Neural cell (in vitro differentiated cells): ENCODE measurements around the gene CCDC85C.

Experiments used
- CTCF ChIP-seq: fragments of 450-650 bp; IDR thresholded peaks from 2 replicates; pipeline ENCODE4 v1.5.1; 2014; ENCODE audit warnings: antibody characterized with exemption, mild to moderate bottlenecking, moderate library complexity; ENCODE audit not compliant: poor library complexity, severe bottlenecking
- EP300 ChIP-seq: fragments of 450-650 bp; conservative IDR thresholded peaks from 2 replicates; pipeline ENCODE4 v1.6.1; 2014; ENCODE audit warnings: antibody characterized with exemption, mild to moderate bottlenecking, moderate library complexity; ENCODE audit not compliant: poor library complexity, severe bottlenecking
- MXI1 ChIP-seq: fragments of 450-650 bp; conservative IDR thresholded peaks from 2 replicates; pipeline ENCODE4 v1.6.1; 2014; ENCODE audit warnings: antibody characterized with exemption, mild to moderate bottlenecking; ENCODE audit not compliant: poor library complexity, severe bottlenecking
- POLR2AphosphoS5 ChIP-seq: IDR thresholded peaks from 2 replicates; pipeline ENCODE4 v1.6.1; 2012
- RAD21 ChIP-seq: fragments of 450-650 bp; conservative IDR thresholded peaks from 2 replicates; pipeline ENCODE4 v1.6.1; 2014; ENCODE audit warnings: antibody characterized with exemption, mild to moderate bottlenecking, moderate library complexity
- REST ChIP-seq: IDR thresholded peaks from 2 replicates; pipeline ENCODE4 v1.6.1; 2012; ENCODE audit warnings: borderline replicate concordance
- TAF1 ChIP-seq: IDR thresholded peaks from 2 replicates; pipeline ENCODE4 v1.6.1; 2012; ENCODE audit warnings: low read depth

GRCh38 chr14:99539491-99539890 lies 64.5 kb downstream of the CCDC85C start:
- no peak for TF ChIP-seq MXI1
- TF ChIP-seq CTCF: no peak
- TF ChIP-seq RAD21: no peak
- TF ChIP-seq POLR2AphosphoS5: no peak
- TF ChIP-seq EP300: no peak
- TF ChIP-seq TAF1: no peak
- TF ChIP-seq REST: no peak
